Body of pancreas (tissue), 4 donors: ENCODE data around the gene GIGYF1.
A peak's percentile ranks its signal among the peaks of the same experiment; 100 is the strongest.

Source experiments
- POLR2A ChIP-seq, 3 donors: fragments of 450-650 bp; IDR thresholded peaks; one replicate each; pipeline ENCODE4 v1.6.1; 2016; ENCODE audit warnings: antibody characterized with exemption in 3 of 3, mild to moderate bottlenecking in 2 of 3
- TF ChIP-seq, protein P1 (sequence below), 7 experiments: fragments of 450-650 bp in 4 of 7; fragments of 200-600 bp in 3 of 7; sonication (generic) in 3 of 7; IDR thresholded peaks; one replicate each; pipeline ENCODE4 v1.5.1; 2016 to 2019; ENCODE audit warnings: antibody characterized with exemption in 7 of 7

DNA sequence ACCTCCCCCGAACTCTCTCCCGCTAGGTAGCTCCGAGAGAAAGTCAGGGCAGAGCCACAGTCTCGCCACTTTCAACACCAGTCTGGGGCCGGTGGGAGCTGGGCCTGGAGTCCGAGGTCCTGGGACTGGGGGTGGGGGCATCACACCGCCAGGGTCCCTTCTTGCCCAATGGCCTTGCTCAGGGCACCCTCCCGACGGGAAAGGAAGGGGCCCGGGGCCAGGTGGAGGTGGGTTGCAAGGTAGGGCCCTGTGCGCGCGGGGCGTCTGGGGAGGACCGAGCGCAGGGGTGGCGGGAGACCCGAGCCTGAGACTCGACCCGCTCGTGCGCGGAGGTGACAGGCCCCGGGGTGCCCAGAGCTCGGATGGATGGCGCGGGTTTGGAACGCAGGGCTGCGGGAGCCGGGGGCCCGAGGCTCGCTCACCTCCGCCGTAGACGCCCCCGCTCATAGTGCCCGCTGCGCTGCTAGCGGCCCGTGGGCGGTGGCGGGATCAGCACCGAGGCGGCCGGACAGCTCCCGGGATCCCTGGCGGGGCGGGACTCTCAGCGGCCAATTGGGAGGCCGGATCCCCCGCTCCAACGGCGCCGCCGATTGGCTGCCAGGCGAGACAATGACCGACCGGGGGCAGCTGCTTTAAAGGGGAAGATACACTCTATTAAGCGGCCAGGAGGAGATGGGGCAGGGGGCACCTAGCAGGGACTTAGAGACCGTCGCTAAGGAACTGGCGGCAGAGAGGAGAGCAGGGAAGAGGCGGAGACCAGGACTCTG lies 38.0 kb downstream of the GIGYF1 start, which contains the start of gene ACTL6B:
- TF ChIP-seq, protein P1, sequence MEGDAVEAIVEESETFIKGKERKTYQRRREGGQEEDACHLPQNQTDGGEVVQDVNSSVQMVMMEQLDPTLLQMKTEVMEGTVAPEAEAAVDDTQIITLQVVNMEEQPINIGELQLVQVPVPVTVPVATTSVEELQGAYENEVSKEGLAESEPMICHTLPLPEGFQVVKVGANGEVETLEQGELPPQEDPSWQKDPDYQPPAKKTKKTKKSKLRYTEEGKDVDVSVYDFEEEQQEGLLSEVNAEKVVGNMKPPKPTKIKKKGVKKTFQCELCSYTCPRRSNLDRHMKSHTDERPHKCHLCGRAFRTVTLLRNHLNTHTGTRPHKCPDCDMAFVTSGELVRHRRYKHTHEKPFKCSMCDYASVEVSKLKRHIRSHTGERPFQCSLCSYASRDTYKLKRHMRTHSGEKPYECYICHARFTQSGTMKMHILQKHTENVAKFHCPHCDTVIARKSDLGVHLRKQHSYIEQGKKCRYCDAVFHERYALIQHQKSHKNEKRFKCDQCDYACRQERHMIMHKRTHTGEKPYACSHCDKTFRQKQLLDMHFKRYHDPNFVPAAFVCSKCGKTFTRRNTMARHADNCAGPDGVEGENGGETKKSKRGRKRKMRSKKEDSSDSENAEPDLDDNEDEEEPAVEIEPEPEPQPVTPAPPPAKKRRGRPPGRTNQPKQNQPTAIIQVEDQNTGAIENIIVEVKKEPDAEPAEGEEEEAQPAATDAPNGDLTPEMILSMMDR (IDR thresholded peaks at IDR 0.05), result no peak
- TF ChIP-seq POLR2A (IDR thresholded peaks at IDR 0.05), result peak in 1 of 3 donors; percentile 10
